ENCODE measurements around the gene CARTPT.

CARTPT gene

DNA sequence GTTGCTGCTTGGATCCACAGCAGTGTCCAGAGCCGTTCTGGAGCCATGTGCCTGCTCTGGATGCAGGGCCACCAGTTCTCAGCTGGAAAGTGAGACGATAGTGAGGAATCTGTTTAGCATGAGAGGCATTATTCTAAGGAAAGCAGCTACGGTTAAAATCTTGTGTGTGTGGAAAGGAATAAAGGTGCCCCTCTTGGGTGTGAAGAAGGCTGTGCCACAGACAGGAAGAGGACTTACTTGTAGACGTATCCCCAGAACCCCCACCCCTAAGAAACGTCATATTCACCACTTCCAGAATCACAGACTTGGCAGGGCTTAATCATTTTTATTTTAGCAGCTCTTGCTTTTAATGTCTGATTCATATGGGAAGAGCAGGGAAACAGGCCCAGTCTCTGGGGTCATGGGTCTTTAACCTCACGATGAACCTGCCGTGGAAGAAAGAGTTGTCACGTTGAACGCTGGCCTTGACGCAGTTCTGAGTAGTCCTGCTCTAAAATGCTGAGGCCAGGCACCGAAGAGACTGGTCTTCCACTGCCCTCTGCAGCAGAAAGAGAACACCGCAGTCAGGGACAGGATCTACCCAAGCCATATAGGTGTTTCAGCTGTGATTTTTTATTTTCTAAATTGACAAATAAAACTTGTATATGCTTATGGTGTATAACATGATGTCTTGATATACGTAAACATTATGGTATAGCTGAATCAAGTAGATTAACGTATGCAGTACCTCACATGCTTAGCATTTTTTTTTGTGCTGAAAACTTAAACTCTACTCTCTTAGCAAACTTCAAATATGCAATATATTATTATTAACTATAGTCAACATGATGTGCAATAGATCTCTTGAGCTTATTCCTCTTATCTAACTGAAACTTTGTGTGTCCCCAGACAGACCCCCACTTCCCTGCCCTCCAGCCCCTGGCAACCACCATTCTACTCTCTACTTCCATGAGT is 38.8 kb downstream of the CARTPT start:
- peak; percentile 83 for DNase-seq (ENCODE audit: low read depth)
- H3K4me3 ChIP-seq (replicated peaks; ENCODE audit: low read depth, low read length): no peak overlapping the region
- TF ChIP-seq, protein P1, sequence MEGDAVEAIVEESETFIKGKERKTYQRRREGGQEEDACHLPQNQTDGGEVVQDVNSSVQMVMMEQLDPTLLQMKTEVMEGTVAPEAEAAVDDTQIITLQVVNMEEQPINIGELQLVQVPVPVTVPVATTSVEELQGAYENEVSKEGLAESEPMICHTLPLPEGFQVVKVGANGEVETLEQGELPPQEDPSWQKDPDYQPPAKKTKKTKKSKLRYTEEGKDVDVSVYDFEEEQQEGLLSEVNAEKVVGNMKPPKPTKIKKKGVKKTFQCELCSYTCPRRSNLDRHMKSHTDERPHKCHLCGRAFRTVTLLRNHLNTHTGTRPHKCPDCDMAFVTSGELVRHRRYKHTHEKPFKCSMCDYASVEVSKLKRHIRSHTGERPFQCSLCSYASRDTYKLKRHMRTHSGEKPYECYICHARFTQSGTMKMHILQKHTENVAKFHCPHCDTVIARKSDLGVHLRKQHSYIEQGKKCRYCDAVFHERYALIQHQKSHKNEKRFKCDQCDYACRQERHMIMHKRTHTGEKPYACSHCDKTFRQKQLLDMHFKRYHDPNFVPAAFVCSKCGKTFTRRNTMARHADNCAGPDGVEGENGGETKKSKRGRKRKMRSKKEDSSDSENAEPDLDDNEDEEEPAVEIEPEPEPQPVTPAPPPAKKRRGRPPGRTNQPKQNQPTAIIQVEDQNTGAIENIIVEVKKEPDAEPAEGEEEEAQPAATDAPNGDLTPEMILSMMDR (IDR thresholded peaks at IDR 0.05; ENCODE audit: low read length, missing control alignments): peak; percentile 95

DNA sequence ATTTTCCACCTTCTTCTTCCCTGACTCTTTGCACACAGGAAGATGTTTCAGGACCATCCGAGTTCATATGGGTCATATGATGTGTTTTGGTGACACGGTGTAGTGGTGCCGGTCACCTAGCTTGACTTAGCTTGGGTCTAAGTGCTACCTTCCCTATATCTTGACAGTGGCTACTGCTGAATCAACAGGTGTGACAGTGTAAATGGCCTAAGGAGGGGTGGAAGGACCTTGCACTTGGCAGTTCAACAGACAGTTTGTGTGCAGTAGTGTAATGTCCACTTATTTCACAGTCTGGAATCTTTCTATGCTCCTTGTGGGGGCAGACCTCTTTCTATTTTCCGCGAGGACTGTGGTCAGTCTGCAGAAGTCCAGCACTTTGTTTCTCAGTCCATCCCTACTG is 43.8 kb downstream of the CARTPT start:
- H3K4me3 ChIP-seq (replicated peaks; ENCODE audit: low read depth, low read length): no peak overlapping the region
- no peak for DNase-seq (ENCODE audit: low read depth)
- TF ChIP-seq, protein P1 (IDR thresholded peaks at IDR 0.05; ENCODE audit: low read length, missing control alignments): no peak

DNA sequence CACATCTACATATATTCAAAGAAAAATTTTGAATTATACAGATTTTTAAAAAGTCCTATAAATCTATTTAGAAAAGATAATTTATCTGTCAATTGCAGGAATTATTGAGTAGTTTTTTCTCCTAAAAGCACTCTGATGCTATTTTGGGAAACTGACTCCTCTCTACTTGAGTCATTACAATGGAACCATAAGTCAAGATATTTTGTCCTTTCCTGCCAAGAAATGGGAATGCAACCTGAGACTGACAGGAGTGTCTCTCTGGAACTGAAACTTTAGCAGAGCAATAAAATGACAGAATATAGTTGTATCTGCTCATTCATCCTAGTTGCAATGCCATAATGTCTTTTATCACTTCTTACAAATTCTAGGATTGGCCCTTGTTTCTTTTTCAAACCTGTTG is 48.6 kb downstream of the CARTPT start:
- no peak overlapping the region for H3K4me3 ChIP-seq (replicated peaks; ENCODE audit: low read depth, low read length)
- DNase-seq (ENCODE audit: low read depth): peak; percentile 10
- TF ChIP-seq, protein P1 (IDR thresholded peaks at IDR 0.05; ENCODE audit: low read length, missing control alignments): no peak

DNA sequence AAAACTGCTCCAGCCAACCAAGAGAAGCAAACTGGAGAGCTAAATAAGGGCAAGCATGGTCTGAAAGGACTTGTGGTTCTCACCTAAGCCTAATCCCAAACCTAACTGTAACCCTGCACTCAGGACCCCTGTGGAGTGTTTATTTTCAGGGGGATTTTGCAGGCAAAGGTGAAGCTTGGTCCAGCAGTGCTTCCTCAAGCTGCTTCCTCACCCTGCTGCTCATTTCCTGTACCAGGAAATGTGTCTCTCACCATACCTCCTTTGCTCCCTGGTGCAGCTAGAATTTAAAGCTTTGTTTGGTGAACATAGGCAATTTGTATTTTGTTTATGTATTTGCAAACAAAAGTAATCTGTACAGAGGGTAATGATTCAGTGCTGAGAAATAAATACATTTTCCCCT is 50.2 kb downstream of the CARTPT start:
- H3K4me3 ChIP-seq (replicated peaks; ENCODE audit: low read depth, low read length): no peak overlapping the region
- no peak for DNase-seq (ENCODE audit: low read depth)
- TF ChIP-seq, protein P1 (IDR thresholded peaks at IDR 0.05; ENCODE audit: low read length, missing control alignments): no peak

DNA sequence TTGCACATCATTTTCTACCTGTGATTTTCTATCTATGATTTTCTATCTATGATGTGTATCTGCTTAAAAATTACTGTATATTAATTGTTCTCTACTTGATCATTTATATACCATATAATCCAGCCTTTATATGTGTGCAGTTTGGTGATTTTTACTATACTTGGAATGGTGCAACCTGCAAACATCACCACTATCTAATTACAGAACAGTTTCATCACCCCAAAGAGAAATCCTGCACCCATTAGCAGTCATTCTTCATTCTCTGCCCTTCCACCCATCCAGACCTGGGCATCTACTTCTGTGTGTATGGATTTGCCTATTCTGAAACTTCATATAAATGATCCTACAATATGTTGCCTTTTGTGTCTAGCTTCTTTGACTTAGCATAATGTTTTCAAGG is 51.3 kb downstream of the CARTPT start:
- TF ChIP-seq, protein P1 (IDR thresholded peaks at IDR 0.05; ENCODE audit: low read length, missing control alignments): no peak
- H3K4me3 ChIP-seq (replicated peaks; ENCODE audit: low read depth, low read length): no peak overlapping the region
- DNase-seq (ENCODE audit: low read depth): no peak
